ENCODE data around the gene ZYG11B.
"Not testable (repeated sequence)": the region's sequence is repeated elsewhere in the genome, so short reads cannot be mapped to it uniquely, and the experiment has no call there.

ZYG11B gene

DNA sequence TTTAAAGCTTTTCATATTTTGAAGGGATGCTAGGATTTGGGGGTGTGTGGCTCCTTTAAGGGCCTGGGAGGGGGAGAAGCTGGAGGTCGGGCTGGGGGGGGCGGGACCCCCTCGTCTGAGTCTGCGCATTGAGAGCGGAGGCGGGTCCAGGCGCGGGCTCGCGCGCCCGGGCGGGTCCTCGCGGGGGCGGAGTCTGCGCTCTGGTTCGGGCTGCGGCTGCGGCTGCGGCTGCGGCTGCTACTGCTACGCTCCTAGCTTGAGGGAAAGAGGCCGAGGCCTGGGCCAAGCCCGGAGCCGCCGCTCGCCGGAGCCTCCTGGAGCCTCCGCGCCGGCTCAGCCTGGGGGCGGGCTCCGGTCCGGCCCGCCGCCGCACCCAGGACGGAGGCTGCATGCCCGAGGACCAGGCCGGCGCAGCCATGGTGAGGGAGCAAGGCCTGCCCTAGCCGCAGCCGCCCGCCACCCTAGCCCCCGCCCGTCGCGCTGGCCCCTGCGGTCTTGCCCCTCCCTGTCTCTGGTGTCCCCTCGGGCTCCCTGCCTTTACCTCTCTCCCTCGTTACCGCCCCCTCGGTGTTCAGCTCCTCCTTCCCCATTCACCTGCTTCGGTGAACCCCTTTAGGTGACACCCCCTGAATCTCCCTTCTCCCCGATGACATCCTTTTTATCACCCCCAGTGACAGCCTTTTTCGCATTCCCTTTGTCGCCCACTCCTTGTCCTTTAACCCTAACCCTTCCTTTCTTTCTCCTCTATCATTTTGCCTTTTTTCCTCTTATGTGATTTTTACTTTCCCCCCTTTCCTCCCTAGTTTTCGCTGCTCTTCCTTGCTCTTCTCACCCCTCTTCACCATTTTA is at the start of gene ZYG11B:
Gene ZYG11B (plus strand): TSS at position 189 of the 849 bp plus-strand sequence. CDS start 201 bp downstream, at position 390.
- peak; percentile 78 for DNase-seq

DNA sequence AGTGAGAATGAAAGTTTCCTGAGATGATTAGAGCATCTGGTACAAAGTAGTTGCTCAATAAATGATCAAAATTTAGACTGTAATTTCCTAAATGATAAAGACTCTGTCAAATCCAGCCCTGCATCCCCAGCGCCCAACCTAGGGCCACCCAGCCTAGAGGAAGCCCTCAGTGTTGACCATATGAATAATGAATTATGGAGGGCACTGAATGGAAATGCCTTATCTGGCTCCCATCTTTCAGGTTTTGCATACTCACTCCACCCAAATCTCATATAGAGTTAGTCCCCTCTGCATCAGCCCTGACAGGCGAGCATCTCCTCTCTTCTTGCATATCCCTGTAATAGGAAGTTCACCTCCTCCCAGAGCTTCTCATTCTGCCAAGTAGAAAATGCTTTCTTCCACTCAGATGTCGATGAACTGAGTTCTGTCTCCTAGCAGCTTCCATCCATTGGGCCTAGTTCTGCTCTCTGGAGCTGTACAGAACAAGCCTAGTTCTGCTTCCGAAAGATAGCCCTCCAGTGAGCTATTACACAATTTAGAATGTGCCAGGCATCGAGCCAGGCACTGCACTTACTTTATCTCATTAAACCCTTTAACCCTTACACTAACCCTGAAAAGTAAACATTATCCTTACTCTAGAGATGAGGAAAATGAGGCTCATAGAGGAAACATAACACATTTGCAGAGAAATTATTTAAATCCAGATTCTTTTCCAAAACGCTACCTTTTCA is 49.0 kb upstream of the ZYG11B start:
- peak; percentile 13 for DNase-seq

DNA sequence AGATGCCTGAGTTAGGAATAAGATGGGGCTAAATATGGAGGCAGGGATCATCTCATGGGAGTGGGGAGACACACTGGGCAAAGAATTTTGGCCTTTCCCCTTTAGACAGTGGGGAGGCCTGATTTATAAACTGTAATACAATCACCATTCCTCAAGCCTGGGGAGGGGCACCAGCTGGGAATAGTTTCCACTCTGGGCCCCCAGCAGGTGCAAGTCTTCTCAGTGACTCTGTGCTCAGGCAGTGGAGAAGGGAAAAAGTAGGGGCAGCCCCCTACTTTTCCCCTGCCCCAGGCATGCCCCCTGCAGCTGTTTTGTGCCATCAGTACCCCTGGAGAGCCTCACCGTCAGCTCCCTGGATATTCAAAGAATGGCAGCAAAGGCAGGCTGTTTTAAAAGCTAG is 47.2 kb upstream of the ZYG11B start:
- no peak for DNase-seq

DNA sequence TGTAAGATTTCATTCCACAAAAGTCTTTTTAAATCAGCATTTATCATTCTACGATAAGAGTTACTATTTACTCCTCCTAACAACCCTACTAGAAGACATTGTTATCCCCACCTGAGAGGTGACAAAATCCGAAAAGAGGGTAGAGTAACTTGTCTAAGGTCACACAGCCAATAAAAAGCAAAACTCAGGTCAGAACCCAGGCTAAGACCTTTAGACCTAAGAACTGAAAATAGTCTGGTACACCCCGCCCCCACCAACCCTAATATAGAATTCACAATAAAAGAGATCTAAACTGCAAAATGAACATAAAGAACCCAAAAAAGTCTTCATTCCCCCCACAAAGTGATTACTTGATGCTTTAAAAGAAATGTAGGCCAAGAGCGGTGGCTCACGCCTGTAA is 46.8 kb upstream of the ZYG11B start:
- DNase-seq, result no peak

DNA sequence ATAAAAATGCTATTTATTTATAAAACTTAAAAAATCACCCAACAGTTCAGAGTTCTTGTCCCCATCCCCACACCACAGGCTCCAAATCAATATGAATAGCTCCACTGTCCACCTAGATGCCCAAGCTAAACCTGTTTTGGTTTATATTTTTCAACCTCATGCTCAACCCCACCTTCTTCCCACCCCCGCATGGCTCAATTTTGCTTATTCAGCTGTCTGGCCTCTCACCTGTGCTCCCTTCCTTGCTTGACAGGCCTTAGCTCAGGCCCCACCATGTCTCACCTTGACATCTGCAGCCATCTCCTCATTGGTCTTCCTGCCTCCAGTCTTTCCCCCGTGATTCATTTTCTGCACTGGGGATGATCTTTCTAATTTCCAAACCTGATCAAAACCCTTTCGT is 45.9 kb upstream of the ZYG11B start:
- DNase-seq, result no peak

DNA sequence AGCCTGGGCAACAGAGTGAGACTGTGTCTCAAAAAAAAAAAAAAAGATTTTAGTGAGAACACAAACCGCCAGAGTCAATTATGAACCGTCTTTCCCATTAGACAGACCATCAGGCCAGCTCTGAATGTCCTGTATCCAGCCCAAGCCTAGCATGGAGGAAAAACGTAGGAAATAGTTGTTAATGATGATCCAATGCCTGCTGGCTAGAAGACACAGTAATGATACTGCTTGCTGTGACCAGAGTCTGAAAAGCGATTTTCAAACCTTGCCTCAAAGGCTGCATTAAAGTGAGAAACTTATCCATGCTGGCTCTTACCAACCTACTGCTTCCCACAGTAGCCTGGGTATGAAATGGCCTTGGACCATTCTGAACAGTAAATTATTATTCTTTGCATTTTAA is 45.1 kb upstream of the ZYG11B start:
- DNase-seq, result no peak

DNA sequence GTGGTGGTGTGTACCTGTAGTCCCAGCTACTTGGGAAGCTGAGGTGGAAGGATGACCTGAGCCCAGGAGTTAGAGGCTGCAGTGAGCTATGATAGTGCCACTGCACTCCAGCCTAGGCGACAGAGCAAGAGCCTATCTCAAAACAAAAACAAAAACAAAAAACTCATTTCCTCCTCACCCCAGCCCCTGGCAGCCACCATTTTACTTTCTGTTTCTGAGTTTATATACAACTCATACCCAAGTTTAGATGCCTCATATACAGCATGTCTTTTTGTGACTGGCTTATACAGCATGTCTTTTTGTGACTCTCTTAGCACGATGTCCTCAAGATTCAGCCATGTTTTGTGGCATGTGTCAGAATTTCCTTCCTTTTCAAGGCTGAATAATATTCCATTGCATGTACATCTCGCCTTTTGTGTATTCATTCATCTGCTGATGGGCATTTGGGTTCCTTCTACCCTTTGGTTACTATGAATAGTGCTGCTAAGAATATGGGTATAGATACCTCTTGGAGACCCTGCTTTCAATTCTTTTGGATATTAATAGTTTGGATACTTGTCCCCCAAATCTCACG is 42.8 kb upstream of the ZYG11B start:
- DNase-seq, result no peak

DNA sequence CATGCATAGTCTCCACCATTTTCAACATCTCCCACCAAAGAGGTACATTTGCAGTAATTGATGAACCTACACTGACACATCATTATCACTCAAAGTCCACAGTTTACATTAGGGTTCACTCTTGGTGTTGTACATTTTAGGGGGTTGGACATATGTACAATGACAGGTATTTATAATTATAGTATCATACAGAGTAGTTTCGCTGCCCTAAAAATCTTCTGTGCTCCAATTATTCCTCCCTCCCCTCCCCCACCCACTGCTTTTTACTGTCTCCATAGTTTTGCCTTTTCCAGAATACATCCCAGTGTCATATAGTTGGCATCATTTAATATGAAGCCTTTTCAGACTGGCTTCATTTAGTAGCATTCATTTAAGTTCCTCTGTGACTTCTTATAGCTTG is 41.7 kb upstream of the ZYG11B start:
- no peak for DNase-seq

DNA sequence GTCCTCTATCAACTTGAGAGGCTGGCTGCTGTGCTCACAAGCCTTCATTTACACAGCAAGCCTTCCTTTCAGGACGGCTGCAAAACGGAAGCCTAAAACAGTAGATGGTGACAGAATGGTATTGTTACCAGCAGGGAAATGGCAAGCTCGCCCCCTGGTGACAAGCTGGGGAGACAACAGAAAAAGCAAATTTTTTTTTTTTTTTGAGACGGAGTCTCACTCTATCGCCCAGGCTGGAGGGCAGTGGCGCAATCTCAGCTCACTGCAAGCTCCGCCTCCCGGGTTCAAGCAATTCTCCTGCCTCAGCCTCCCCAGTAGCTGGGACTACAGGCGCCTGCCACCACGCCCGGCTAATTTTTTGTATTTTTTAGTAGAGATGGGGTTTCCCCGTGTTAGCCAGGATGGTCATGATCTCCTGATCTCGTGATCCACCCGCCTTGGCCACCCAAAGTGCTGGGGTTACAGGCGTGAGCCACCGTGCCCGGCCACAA is 39.9 kb upstream of the ZYG11B start:
- peak; percentile 24 for DNase-seq

DNA sequence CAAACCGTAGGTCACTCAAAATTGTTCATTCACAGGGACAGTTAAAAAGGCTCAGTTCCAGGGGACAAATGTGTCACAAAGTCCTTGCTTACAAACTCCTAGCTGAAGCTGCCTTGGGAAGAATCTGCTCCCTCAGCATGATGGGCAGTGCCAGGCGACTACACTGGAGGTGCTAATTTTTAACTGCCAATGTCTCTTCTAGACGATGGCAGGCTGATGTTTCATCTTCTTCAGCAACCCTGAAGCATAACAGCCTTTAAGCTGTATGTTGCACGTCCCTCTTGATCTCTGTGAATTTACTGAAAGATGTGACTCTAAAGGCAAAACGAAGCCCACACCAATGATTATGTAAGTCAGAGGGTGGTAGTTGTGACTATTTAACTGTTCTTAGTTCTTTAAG is 39.4 kb upstream of the ZYG11B start:
- no peak for DNase-seq

DNA sequence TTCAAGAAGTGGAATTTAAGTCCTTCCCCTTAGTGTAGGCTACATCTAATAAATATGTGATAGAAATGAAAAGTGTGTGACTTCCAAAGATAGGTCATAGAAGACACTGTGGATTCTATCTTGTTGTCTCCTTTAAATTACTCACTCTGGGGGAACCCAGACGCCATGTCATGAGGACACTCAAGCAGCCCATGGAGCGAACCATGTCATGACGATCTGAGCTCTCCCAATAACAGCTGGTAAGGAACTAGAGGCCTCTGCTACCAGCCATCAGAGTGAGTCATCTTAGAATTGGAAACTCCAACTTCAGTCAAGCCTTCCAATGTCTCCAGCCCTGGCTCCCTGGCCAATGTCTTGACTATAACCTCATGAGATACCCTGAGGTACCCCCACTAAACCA is 34.4 kb upstream of the ZYG11B start:
- DNase-seq, result no peak

DNA sequence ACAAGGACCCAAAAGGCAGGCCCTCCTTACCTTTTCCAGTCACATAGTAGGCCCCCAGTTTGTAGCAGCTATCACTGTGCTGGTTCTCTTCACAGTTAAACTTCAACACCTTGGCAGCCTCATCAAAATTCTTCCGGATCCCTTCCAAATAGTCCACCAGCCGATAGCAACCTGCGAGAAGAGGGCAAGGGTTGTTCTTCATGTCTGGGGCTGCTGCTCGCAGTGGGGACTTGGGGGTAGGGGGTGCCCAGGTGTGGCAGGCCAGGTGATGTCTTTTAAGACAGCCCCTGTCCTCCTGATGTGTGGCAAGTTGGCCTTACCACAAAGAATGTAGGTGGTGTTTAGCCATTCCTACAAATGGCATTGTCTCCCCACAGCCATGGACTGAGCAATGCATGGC is 33.6 kb upstream of the ZYG11B start:
- DNase-seq, result no peak

DNA sequence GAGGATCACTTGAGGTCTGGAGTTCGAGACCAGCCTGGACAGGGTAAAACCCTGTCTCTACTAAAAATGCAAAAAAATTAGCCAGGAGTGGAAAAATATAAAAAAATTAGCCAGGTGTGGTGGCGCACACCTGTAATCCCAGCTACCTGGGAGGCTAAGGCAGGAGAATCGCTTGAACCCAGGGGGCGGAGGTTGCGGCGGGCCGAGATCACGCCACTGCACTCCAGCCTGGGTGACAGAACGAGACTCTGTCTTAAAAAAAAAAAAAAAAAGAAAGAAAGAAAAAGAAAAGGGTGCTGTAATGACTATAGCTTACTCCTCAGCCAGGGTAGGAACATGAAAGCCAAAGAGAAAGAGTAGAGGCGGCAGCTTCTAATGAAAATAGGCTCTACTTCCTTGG is 32.9 kb upstream of the ZYG11B start:
- not testable (repeated sequence) for DNase-seq

DNA sequence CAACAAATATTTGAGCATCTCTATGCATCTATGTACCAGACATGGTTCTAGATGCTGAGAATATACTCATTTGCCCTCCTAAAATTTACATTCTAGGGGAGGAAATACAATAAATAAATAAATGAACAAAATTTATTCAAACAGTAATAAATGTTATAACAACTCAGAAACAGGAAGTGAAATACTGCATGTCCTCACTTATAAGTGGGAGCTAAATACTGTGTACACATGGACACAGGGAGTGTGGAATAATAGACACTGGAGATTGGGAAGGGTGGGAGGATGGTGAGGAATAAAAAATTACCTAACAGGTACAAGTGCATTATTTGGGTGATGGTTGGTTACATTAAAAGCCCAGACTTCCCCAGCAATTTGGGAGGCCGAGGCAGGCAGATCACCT is 32.4 kb upstream of the ZYG11B start:
- DNase-seq, result no peak

DNA sequence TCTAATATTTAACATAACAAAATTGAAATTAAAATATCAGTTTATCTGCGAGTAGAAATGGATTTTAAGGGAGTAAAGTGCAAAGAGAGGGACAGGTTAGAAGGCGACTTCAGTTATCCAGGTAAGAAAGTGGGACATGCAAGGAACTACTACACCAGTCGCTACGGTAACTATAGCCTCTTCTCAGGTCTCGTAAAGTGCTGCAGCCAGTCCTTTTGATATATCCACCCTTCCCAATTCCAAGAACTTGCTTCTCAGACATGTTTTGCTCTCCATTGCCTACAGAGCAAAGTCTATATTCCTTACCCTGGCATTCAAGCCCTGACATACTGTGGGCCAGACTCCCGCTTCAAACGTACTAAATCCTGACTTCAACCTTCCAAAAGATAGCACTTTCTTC is 30.6 kb upstream of the ZYG11B start:
- no peak for DNase-seq

DNA sequence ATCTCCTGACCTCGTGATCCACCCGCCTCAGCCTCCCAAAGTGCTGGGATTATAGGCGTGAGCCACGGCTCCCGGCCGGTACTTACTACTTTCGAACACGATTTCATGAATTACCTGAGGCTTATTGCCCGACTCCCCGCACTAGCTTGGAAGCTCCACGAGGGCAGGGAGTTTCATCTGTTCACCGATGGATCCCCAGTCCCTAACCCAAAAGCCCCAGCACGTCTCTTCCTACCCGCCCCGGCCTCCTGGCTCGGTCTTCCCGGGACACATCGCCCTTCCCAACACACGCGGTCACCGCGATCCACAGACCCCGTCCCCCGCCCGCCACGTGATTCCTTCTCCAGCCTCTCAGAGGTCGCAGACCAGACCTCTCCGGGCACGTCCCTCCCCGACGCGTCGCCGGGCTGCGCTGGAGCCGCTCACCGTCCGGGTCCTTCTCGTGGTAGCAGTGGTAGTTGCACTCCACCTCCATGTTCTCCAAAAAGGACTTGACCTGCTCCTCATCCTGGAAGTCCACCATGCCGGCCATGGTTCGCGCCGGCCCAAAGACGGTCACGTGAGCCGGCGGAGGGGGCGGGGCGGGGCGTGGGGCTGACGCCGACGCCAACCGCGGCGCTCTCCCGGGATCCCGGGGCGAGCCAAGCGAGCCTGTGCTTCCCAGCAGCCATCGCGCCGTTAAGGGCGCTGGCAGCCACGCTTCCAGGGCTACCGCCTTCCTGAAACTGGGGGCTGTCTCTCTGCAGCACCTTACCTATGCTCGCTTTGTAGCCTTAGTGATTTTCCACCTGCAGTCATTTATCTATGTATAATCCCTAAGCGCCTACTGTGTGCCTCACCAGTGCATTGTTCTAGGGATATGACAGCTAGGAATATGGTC is 28.2 kb upstream of the ZYG11B start, which contains the start of gene COA7:
Gene COA7 (minus strand): TSS at position 553 of the 880 bp plus-strand sequence. CDS start 21 bp downstream, at position 532.
- peak; percentile 82 for DNase-seq

DNA sequence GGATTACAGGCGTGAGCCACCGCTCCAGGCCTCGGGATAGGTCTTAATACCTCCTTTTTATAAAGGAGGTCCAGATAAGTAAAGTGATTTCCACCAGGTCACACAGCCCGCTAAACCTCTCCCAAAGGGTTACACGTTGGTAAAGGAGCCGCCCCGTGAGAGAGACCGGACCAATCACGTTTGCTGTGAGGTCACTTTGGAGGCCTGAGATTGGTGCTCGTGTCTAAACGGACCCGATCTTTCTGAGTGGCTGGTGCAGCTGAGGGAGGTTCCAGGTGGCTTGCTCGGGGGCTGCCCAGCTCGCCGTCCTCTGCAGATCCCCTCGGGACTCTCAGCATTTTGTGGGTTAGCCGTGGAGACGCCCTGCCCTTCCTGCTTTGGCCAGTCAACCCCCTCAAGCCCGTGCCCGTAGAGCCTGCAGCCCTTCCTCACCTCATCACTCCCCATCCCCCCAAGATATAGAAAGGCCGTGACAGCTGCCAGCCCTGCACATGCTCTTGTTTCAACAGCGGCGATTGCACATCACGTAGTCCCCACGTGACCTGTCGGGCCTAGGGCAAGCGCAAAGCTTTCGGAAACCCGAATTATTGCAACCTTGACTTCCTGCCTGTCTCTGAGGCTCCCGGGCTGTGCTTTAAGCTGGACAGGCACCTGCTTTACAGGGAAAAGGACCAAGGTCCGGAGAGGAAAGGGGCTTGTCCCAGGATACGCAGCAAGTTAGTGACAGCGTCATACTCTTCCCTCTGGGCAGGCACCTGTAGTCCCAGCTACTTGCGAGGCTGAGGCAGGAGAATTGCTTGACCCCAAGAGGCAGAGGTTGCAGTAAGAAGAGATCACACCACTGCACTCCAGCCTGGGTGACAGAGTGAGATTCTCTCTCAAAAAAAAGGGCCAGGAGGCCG is 23.1 kb upstream of the ZYG11B start:
- peak; percentile 22 for DNase-seq

DNA sequence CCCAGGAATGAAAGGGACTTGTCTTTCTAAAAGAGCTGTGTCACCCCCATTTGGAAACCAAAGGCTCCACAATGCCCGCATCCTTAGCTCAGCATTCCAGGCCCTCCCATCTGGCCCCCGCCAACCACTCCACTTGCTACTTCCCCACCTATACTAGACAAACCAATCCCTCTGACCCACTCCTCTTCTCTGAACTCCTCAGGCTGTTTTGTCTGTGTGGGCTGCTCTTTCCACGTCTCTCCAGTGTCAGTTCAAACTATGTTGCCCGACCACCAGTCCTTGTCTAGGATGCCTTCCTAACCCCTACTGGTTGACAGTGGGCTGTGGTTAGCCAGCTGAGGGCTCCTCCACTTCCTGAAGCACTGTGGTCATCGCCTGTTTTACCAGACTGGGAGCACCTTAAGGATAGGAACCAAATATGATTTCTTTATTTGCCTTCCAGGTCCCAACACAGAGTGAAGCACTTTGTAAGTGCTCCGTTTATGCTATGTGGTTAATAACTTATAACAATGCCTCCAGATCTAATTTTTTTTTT is 20.1 kb upstream of the ZYG11B start:
- DNase-seq, result no peak

DNA sequence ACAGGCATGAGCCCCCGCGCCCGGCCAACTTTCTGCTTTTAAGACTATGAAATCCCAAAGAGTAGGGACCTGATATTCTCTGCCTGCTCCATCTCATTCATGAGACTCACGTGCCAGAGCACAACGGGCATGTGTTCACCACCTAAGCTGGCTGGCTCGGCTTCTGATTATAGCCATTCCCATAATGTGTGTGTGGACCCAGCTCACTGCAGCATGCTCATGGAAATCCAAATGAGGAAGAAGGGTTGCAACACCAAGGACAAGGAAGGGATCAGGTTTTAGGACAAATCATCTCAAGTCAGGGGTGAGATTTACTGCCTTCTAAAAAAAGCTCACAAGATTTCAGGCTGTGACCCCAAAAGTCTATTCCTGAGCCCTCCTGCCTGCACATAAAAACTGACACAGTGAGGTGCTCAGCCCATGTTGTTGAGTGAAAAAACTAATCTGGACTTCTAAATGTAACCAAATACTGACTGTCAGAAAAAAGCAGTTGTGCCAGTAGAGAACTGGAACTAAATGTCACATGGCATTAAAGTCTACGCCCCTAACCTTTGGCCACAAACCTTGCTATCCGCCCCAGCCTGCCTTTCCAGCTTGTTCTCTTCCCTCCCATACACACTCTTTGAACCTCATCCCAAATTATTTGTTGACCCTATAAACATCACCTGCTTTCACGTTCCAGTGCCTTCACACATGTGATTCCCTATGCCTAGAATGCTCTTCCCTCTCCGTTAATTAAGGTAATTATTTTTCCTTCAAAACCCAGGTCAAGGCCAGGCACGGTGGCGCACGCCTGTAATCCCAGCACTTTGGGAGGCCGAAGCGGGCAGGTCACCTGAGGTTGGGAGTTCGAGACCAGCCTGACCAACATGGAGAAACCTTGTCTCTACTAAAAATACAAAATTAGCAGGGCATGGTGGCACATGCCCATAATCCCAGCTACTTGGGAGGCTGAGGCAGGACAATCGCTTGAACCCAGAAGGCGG is 19.0 kb upstream of the ZYG11B start:
- DNase-seq, result no peak

Measured in NCI-H526 treated with DMSO at 0.1 percent for 48 hours (cell line).